OCI-LY7 (cell line): ENCODE data around the gene ADGRG4. TPM values are rescaled to one million over a fixed set of nuclear protein-coding genes. Genes with fewer than 3 reads are reported as not detected.

ENCODE experiments used
- BruUV-seq: library from RNA; stranded (reverse); fragments of 400-500 nt; replicated peaks from 2 replicates; lab custom pipeline; 2021; lab: Mats Ljungman, UMichigan
- CTCF ChIA-PET: fragments of 300-600 bp; sonication (Branson Sonifier 250); formaldehyde crosslinking; loops from one replicate; lab custom pipeline; 2022; ENCODE audit warnings: antibody characterized with exemption; ENCODE audit not compliant: unreplicated experiment; lab: Charles Lee
- POLR2A ChIA-PET: fragments of 300-600 bp; sonication (Branson Sonifier 250); formaldehyde crosslinking; loops from one replicate; lab custom pipeline; 2022; ENCODE audit warnings: antibody characterized with exemption; lab: Charles Lee
- DNase-seq: peaks from one replicate; pipeline ENCODE4 v3.0.0-alpha.2; 2015; ENCODE audit warnings: low spot score
- H2AFZ ChIP-seq: fragments of 200-600 bp; sonication (generic), shearing (Covaris generic); 2 replicates; pipeline ENCODE4 v1.6.1; 2014; ENCODE audit warnings: mild to moderate bottlenecking, antibody characterized with exemption, low read length, moderate library complexity
- H3K27ac ChIP-seq: fragments of 200-600 bp; sonication (generic); 2 replicates; pipeline ENCODE4 v1.5.1; 2014; ENCODE audit warnings: mixed run types, low read depth, mild to moderate bottlenecking, moderate library complexity, low read length, inconsistent platforms; ENCODE audit not compliant: poor library complexity, severe bottlenecking
- H3K36me3 ChIP-seq: fragments of 200-600 bp; sonication (generic); 2 replicates; pipeline ENCODE4 v1.6.1; 2014; ENCODE audit warnings: mild to moderate bottlenecking, antibody characterized with exemption, low read length, moderate library complexity, mixed read lengths; ENCODE audit not compliant: insufficient read depth
- H3K4me1 ChIP-seq: fragments of 200-600 bp; sonication (generic); 2 replicates; pipeline ENCODE4 v1.5.1; 2014; ENCODE audit warnings: mild to moderate bottlenecking, low read length; ENCODE audit not compliant: insufficient read depth, poor library complexity, severe bottlenecking
- H3K4me2 ChIP-seq: fragments of 200-600 bp; sonication (generic); 2 replicates; pipeline ENCODE4 v1.6.1; 2014; ENCODE audit warnings: mild to moderate bottlenecking, low read length
- H3K4me3 ChIP-seq: fragments of 200-600 bp; sonication (generic); 2 replicates; pipeline ENCODE4 v1.5.1; 2014; ENCODE audit warnings: mild to moderate bottlenecking, low read depth, low read length; ENCODE audit not compliant: poor library complexity, severe bottlenecking
- H3K79me2 ChIP-seq: fragments of 200-600 bp; sonication (generic); 2 replicates; pipeline ENCODE4 v1.6.1; 2016; ENCODE audit warnings: low read depth, mild to moderate bottlenecking, low read length, moderate library complexity, mixed read lengths; ENCODE audit not compliant: insufficient read depth
- H3K9me2 ChIP-seq: fragments of 200-600 bp; sonication (generic); 2 replicates; pipeline ENCODE4 v1.6.1; 2016; ENCODE audit warnings: mild to moderate bottlenecking, low read length, mixed read lengths; ENCODE audit not compliant: insufficient read depth
- H3K9me3 ChIP-seq: fragments of 200-600 bp; sonication (generic); 2 replicates; pipeline ENCODE4 v1.6.1; 2014; ENCODE audit warnings: mild to moderate bottlenecking, mixed run types, low read length, mixed read lengths
- H4K20me1 ChIP-seq: fragments of 200-600 bp; sonication (generic); 2 replicates; pipeline ENCODE4 v1.6.1; 2014; ENCODE audit warnings: mild to moderate bottlenecking, antibody characterized with exemption, low read length, moderate library complexity, mixed read lengths; ENCODE audit not compliant: insufficient read depth
- CTCF ChIP-seq: fragments of 200-600 bp; sonication (generic); conservative IDR thresholded peaks from 2 replicates; pipeline ENCODE4 v1.5.1; 2014; ENCODE audit warnings: mild to moderate bottlenecking, antibody characterized with exemption, low read length, moderate library complexity, mixed read lengths
- EZH2phosphoT487 ChIP-seq: fragments of 200-600 bp; sonication (generic); IDR thresholded peaks from 2 replicates; pipeline ENCODE4 v1.6.1; 2018; ENCODE audit warnings: low read depth, borderline replicate concordance, mild to moderate bottlenecking, mixed run types, antibody characterized with exemption, low read length, moderate library complexity, mixed read lengths
- intact Hi-C: fragments of 100-400 bp; cut with micrococcal nuclease; formaldehyde crosslinking; loops from one replicate; pipeline ENCODE4 v1.10.0; 2022; ENCODE audit not compliant: unreplicated experiment
- total RNA-seq, 2 experiments: library from RNA; depleted of rRNA in 1 of 2; stranded (reverse); fragments of >200 nt in 1 of 2; shearing (Covaris generic) in 1 of 2; gene quantifications; 2 replicates each; pipeline ENCODE4 v1.2.3, GENCODE V29; 2014 to 2022

Gene ADGRG4
- total RNA-seq, 2 experiments from 2014 or later: not detected

GRCh38 chrX:136390921-136391320 is 90.2 kb downstream of the ADGRG4 start:
- Histone ChIP-seq H3K4me2 (no peak overlapping the region), H3K4me1 (no peaks in the 10 kb centered on the region), H3K79me2 (no peaks in the 10 kb centered on the region), H4K20me1 (no peaks in the 10 kb centered on the region), H2AFZ (no peak overlapping the region), H3K27ac (no peak overlapping the region), H3K9me3 (no peaks in the 10 kb centered on the region), H3K9me2 (no peaks in the 10 kb centered on the region), H3K36me3 (no peaks in the 10 kb centered on the region), H3K4me3 (no peak overlapping the region)
- intact Hi-C loops: no loop called here
- no TSS peak for BruUV-seq
- ChIA-PET POLR2A (no interaction called here), CTCF (no interaction called here)
- no peak for TF ChIP-seq CTCF
- no peak for TF ChIP-seq EZH2phosphoT487
- DNase-seq: no peak

GRCh38 chrX:136395271-136395670 is 94.5 kb downstream of the ADGRG4 start:
- no TSS peak for BruUV-seq
- no peaks in the 10 kb centered on the region for H3K9me3 ChIP-seq
- ChIA-PET POLR2A (no interaction called here), CTCF (no interaction called here)
- intact Hi-C loops: no loop called here
- H4K20me1 ChIP-seq: no peaks in the 10 kb centered on the region
- H3K4me2 ChIP-seq: no peak overlapping the region
- H3K4me3 ChIP-seq: no peak overlapping the region
- H3K9me2 ChIP-seq: no peaks in the 10 kb centered on the region
- DNase-seq: no peak
- TF ChIP-seq CTCF (no peak), EZH2phosphoT487 (no peak)
- no peaks in the 10 kb centered on the region for H3K79me2 ChIP-seq
- no peaks in the 10 kb centered on the region for H3K4me1 ChIP-seq
- H2AFZ ChIP-seq: no peak overlapping the region
- no peak overlapping the region for H3K27ac ChIP-seq
- no peaks in the 10 kb centered on the region for H3K36me3 ChIP-seq

GRCh38 chrX:136397001-136397400 is 96.2 kb downstream of the ADGRG4 start:
- CTCF ChIA-PET: no interaction called here
- H3K36me3 ChIP-seq: no peaks in the 10 kb centered on the region
- POLR2A ChIA-PET: no interaction called here
- H4K20me1 ChIP-seq: no peaks in the 10 kb centered on the region
- no peak for TF ChIP-seq EZH2phosphoT487
- no peak for TF ChIP-seq CTCF
- no peaks in the 10 kb centered on the region for H3K4me1 ChIP-seq
- BruUV-seq: no TSS peak
- H3K9me3 ChIP-seq: no peaks in the 10 kb centered on the region
- H3K4me2 ChIP-seq: no peak overlapping the region
- no peak overlapping the region for H3K27ac ChIP-seq
- no peak for DNase-seq
- no peaks in the 10 kb centered on the region for H3K79me2 ChIP-seq
- H2AFZ ChIP-seq: no peak overlapping the region
- H3K4me3 ChIP-seq: no peak overlapping the region
- intact Hi-C loops: no loop called here
- H3K9me2 ChIP-seq: no peaks in the 10 kb centered on the region
